VCaP (cell line): ENCODE measurements around the gene THSD1.

Experiments used
- H3K27ac ChIP-seq: fragments of 450-650 bp; 2 replicates; pipeline ENCODE4 v1.5.1; 2017
- TF ChIP-seq, protein P1 (sequence below): fragments of 450-650 bp; conservative IDR thresholded peaks from 2 replicates; pipeline ENCODE4 v1.5.1; 2017; ENCODE audit warnings: mild to moderate bottlenecking, moderate library complexity

The THSD1 gene

DNA sequence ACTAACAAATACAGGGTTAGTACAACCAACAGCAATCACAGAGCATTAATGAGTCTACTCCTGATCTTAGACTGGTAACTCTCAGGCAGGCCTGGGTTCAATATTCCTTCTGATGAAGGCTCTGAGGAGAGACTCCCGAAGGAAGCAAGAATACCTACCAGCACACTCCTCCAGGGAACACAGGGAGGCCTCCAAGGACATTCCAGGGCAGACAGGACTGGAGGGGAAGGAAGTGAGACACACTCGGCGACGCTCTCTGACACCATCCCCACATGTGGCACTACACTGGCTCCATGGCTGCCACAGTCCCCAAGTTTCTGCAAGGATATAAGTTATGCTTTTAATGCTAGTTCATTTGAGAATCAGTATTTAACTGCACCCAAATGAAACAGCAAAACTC lies 20.1 kb downstream of the THSD1 start:
- TF ChIP-seq, protein P1, sequence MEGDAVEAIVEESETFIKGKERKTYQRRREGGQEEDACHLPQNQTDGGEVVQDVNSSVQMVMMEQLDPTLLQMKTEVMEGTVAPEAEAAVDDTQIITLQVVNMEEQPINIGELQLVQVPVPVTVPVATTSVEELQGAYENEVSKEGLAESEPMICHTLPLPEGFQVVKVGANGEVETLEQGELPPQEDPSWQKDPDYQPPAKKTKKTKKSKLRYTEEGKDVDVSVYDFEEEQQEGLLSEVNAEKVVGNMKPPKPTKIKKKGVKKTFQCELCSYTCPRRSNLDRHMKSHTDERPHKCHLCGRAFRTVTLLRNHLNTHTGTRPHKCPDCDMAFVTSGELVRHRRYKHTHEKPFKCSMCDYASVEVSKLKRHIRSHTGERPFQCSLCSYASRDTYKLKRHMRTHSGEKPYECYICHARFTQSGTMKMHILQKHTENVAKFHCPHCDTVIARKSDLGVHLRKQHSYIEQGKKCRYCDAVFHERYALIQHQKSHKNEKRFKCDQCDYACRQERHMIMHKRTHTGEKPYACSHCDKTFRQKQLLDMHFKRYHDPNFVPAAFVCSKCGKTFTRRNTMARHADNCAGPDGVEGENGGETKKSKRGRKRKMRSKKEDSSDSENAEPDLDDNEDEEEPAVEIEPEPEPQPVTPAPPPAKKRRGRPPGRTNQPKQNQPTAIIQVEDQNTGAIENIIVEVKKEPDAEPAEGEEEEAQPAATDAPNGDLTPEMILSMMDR, result no peak

DNA sequence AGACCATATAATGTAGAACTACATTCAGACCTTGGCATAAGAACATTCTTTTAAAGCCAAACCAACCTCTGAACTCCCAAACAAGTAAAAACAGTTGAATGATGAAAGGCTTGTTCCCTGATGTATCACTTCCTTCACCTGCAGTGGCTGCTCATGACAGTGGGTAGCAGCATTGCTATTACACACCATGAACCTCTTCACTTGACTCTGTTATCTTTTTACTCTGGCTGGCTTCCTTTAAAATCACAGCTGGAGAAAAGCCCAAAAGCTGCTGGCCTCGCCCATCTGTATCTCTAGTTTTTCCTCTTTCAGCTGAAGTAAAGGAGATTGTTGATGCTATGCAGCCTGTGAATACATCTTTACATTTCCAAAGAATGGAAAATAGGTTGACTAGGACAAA lies 22.6 kb downstream of the THSD1 start:
- TF ChIP-seq, protein P1, result no peak
- no peak overlapping the region for H3K27ac ChIP-seq

More for the DNA sequence above, 20.1 kb downstream of the THSD1 start:
- H3K27ac ChIP-seq, result no peak overlapping the region

DNA sequence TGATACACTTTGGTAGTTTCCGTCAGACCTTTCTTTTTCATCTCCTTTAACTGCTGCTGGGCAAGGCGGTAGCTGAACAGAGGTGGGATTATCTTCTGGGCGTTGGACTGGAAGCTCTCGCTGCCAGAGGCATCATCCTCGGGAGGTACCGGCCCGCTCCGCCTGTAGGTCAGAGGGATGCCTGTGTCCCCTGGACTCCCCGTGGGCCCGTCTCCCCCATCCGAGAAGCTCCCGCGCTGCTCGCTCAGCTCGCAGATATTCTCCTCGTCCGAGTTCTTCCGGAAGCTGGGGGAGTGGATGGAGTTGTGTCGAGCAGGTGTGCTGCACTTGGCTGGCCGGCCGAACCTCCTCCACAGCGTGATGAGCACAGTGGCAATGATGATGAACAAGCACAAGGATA lies 27.7 kb downstream of the THSD1 start:
- no peak overlapping the region for H3K27ac ChIP-seq
- TF ChIP-seq, protein P1, result no peak

DNA sequence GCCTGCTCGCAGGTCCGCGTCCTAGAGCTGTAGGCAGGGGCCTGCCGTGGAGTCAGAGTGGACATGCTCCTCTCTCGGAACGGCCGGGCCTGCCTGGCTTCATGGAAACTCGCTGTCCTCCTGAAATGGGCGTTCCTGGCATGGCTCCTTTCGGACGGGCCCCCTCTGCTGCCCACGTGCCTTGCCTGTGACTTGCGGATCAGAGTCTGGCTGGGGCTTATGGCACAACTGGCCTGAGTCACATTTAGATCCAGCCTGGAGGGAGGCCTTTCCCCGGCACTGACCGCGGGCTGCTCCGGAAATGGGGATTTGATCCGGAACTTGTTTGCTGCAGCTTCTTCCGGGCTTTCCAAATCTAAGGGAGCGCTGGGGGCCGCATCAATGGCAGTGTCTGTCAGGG lies 28.1 kb downstream of the THSD1 start:
- TF ChIP-seq, protein P1, result no peak
- H3K27ac ChIP-seq, result no peak overlapping the region

DNA sequence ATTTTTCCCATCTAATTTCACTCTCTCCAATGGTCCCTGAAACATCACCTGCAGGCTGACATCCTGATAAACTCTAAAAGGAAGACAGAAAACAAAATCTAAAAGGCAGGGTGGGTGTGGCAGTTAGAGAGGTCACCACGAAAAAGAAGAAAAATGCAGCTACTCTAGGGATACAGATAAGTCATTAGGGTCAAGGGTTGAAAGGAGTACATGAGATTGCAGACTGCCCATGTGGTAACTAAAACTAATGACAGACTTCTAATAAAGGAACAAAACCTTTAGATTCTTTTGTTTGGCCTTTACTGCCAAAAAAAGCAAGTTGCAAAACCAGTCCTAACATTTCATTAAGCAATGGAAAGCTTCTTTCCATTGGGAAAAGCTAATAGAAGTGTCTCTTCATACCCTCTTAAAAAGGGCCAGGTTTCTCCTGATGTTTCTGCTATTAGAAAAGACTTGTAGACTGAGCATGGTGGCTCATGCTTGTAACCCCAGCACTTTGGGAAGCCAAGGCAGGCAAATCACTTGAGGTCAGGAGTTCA lies 31.0 kb downstream of the THSD1 start:
- peak overlapping the region; percentile 84 for H3K27ac ChIP-seq
- TF ChIP-seq, protein P1, result no peak

DNA sequence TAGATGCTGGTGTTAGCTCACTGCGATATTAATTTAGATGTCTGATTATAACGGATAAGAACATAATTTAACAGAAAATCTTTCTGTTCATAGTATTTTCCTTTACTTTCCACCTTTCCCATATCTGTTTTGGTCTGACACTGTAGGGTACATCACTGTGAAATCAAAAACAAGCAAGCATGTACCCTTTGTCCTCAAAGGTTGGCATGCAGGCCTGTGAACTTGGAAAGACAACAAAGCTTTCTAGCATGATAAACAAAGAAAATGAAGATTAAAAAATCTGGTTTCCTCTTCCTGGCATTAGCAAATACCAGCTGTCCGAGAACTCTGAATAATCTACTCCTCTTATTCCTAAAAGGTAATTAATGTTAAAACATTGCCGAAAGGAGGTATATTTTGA lies 31.6 kb downstream of the THSD1 start:
- TF ChIP-seq, protein P1, result no peak

DNA sequence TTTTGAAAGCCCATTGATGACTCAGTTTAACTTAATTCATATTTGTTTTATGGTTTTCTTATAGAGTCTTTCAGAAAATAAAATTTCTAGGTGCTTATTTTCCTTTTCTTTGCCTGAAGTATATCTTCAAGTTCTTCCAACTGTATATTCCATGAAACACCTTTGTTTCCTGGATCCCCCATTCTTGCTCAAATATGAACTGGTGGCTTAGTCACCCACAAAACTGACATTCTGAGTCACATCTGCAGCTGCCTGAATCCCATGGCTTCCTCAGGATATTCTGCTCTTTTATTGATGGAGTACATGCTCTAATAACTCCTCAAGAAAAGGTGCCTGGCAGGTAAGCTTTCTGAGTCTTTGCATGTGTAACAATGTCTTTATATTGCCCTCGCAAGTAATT lies 32.7 kb downstream of the THSD1 start:
- H3K27ac ChIP-seq, result peak overlapping the region; percentile 84

More for the DNA sequence above, 31.6 kb downstream of the THSD1 start:
- H3K27ac ChIP-seq, result peak overlapping the region; percentile 84

DNA sequence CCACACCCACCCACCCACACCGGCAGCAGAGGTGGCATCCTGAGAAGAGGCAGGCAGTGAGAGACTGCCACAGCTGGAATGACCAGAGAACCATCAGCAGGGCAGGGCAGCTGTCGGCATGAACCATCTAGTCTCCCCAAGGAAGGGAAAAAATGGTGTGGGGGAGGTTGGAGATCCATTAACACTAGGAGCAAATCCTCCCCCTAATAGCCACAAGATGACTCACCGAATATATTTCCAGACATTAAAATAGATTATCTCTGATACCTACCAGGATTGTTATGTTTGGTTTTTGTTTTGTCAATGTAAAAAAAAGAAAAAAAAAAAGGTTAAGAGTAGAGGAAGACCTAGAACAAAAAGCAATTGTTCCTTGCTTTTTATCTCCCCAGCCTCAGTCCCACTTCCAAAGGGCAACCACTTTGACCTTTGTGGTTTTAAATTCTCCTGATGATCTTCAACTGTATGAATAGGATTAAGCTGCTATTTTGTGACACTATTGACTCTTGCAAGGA lies 34.2 kb downstream of the THSD1 start:
- TF ChIP-seq, protein P1, result no peak
- no peak overlapping the region for H3K27ac ChIP-seq
